Activated T-cell treated with anti-CD3 and anti-CD28 coated beads for 48 hours (primary cell): ENCODE measurements around the gene DYNC2LI1.
A peak's percentile ranks its signal among the peaks of the same experiment; 100 is the strongest.

Source experiments
- DNase-seq: peaks from one replicate; pipeline ENCODE4 v3.0.0-alpha.2; 2020; ENCODE audit warnings: low read depth

Gene DYNC2LI1

GRCh38 chr2:43763091-43763490, 10.7 kb upstream of the DYNC2LI1 start:
- DNase-seq = no peak

- no peak for DNase-seq
Observed at GRCh38 chr2:43764086-43764705, 9.6 kb upstream of the DYNC2LI1 start.

GRCh38 chr2:43766006-43766405, 7.8 kb upstream of the DYNC2LI1 start:
- DNase-seq = no peak

DNA sequence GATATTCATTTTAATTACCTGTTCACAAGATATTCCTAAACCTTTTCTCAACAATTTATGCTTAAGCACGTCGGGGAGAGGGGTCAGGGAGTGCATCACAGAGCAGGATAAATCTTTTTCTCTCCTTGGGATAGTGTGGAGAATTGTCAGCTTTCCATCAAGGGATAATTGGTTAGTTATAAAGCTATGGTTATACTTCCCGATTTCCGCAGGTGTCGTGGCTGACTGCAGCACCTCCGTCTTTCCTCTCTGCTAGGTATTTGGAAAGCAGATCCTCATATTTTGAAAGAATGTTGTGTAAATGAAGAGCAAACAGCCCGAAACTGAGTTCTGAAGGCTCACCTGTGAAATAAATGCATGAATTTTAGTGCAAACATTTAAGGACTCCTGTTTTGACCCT, 778 bp downstream of the DYNC2LI1 start:
- DNase-seq = no peak

- DNase-seq = no peak
Observed at GRCh38 chr2:43776324-43776723, 2.5 kb downstream of the DYNC2LI1 start.

GRCh38 chr2:43777306-43777926, 3.6 kb downstream of the DYNC2LI1 start:
- peak; percentile 25 for DNase-seq

DNA sequence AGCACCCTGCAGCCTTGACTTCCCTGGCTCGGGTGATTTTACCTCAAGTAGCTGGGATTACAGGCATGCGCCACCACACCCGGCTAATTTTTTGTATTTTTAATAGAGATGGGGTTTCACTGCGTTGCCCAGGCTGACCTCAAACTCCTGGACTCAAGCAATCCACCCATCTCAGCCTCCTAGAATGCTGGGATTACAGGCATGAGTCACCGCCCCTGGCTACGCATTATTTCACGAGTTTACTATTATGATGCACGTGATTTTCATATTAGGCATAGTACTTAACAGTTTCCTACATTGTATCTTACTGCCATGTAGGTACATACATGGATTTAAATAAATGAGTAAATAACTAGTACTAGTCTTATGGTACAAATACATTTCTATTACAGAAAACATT, 4.4 kb downstream of the DYNC2LI1 start:
- no peak for DNase-seq

- no peak for DNase-seq
Observed at GRCh38 chr2:43787895-43788294, 14.1 kb downstream of the DYNC2LI1 start.

- no peak for DNase-seq
Observed at GRCh38 chr2:43788646-43789045, 14.8 kb downstream of the DYNC2LI1 start.

GRCh38 chr2:43790147-43790546, 16.3 kb downstream of the DYNC2LI1 start:
- DNase-seq = no peak

- DNase-seq = no peak
Observed at GRCh38 chr2:43791035-43791765, 17.4 kb downstream of the DYNC2LI1 start.

DNA sequence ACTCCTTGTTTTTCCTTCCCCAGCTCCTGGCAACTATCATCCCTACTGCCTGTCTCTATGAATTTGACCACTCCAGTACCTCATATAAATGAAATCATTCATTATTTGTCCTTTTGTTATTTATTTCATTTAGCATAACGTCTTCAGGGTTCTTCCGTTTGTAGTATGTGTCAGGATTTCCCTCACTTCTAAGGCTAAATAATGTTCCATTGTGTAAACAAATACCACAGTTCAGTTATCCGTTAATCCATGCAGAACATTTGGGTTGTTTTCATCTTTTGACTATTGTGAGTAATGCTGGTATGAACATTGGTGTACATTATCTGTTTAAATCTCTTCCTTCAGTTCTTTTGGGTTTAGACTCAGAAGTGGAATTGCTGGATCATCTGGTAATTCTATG, 18.8 kb downstream of the DYNC2LI1 start:
- DNase-seq = no peak

- DNase-seq = no peak
Observed at GRCh38 chr2:43794956-43795355, 21.1 kb downstream of the DYNC2LI1 start.

- no peak for DNase-seq
Observed at GRCh38 chr2:43796206-43796605, 22.4 kb downstream of the DYNC2LI1 start.

DNA sequence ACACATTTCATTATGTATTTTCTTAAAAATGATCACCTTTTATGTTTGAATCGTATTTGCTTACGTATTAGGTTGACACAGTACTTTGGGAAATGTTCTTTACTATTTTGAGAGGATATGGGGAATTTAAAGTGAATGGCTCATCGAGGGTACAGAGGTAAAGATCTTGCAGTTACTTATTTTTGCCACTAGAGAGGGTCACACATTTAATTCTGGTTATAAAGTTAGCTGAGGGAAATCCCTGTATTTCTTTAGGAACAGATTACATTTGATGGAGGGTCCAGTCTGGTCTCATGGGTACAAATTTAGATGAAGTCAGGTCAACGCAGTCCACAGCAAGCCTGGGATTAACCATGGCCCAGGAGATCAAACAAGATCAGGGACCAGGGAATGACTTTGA, 24.5 kb downstream of the DYNC2LI1 start:
- no peak for DNase-seq

DNA sequence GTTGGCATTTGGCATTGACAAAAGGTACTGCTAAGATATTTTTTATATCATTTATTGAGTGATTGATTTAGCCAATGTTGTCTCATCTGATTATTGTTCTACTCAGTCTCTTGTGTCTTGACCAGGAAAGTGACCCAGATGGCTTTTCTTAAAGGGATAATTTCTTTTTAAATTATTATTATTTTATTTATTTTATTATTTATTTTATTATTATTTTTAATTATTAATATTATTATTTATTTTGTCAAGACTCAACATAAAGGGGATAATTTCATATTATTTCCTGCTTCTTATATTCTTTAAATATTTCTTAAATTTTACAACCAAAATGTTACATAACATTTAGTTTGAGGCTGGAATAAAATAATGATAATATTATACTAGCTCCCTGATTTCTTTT, 27.1 kb downstream of the DYNC2LI1 start:
- no peak for DNase-seq

GRCh38 chr2:43802135-43802534, 28.3 kb downstream of the DYNC2LI1 start:
- DNase-seq = no peak

DNA sequence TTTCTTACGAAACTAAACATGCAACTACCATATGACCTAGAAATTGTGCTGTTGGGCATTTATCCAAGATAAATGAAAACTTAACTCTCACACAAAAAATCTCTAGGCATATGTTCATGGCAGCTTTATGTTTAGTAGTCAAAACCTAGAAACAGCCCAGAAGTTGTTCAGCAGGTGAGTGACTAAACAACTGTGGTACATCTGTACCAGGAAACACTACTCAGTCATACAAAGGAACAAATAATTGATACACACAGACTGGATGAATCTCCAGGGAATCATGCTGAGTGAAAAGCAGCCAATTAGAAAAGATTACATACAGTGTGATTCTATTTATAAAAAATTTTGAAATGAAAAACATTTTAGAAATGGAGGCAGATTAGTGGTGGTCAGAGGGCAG, 29.3 kb downstream of the DYNC2LI1 start:
- DNase-seq = no peak

DNA sequence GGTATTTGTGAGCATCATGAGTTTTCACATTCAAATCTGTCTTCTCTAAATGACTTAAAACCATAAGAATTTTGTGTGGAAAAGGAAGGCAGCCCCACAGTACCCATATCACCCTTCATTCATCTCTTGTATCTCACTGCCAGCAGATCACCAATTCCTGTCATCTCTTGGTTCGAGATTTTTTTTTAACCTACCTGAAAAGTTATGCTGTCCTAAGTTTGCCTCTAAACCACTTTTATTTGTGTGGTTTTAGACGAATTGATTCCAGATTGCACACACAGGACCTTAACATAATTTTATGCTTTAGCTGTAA, 32.8 kb downstream of the DYNC2LI1 start:
- DNase-seq = no peak

DNA sequence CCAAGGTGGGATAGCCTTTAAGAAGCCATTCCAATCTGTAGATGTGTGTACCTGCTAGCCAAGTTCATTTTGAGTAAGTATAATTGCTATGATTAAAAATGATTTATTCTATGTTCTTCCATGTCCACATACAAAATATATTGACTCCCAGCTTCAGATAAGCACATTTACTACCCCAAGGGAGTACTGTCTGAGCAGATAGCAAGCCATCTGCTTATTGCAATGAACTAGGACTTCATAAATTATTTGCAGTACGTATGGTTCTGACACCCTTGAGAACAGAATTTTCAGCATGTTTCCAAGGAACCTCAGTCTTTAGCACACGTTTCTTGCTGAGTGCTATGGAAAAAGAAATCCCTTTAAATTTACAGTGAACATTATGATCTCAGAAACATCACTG, 36.6 kb downstream of the DYNC2LI1 start:
- no peak for DNase-seq

GRCh38 chr2:43810888-43811287, 37.0 kb downstream of the DYNC2LI1 start:
- DNase-seq = no peak

DNA sequence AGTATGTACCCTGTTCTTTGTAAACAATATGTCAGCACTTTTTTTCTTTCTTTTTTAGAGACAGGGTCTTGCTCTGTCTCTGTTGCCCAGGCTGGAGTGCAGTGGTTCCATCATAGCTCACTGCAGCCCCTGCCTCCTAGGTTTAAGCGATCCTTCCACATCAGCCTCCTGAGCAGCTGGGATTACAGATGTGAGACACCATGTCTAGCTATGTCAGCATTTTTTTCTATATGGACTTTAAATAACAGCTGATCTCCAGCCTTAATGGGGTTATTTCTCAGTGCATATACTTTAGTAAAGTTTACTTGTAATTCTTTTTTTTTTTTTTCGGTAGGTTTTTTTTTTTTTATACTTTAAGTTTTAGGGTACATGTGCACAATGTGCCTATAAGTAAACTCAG, 38.2 kb downstream of the DYNC2LI1 start:
- DNase-seq = no peak

GRCh38 chr2:43812947-43813346, 39.1 kb downstream of the DYNC2LI1 start:
- no peak for DNase-seq

DNA sequence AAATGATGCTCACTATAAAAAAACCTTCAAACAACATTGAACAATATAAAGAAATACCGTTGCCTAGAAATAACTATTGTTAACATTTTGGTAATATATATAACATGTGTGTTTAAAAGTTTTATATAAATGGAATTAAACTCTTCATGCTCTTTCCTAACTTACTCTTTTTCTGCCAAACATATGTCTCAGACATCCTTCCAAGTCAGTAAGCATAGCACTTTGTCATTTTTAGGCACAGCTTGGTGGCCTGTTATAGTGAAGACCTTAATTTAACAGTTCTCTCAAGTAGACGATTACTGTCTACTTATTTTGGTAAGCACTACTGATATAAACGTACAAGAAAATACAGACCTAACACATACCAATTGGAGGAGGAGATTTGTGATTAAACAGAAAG, 40.9 kb downstream of the DYNC2LI1 start:
- DNase-seq = no peak
